Fibroblast of lung (primary cell): Measurements from ENCODE around the gene C5AR1. TPM values are rescaled to one million over a fixed set of nuclear protein-coding genes. Genes with fewer than 3 reads are reported as not detected.

Source experiments
- DNase-seq, 2 donors: peaks; one replicate each; pipeline versions ENCODE4 v3.0.0 to v3.0.0-alpha.2; 2010; ENCODE audit warnings: low read depth in 2 of 2
- H2AFZ ChIP-seq: 2 replicates; pipeline ENCODE4 v1.5.1; 2012; ENCODE audit warnings: low read length, control low read depth, inconsistent platforms
- H3K27ac ChIP-seq: 2 replicates; pipeline ENCODE4 v1.5.1; 2011; ENCODE audit warnings: low read length, control low read depth; ENCODE audit not compliant: insufficient read depth
- H3K27me3 ChIP-seq: 2 replicates; pipeline ENCODE4 v1.5.1; 2011; ENCODE audit warnings: mild to moderate bottlenecking, low read length; ENCODE audit not compliant: control insufficient read depth, insufficient read depth
- H3K36me3 ChIP-seq: 2 replicates; pipeline ENCODE4 v1.5.1; 2011; ENCODE audit warnings: low read length; ENCODE audit not compliant: control insufficient read depth, insufficient read depth
- H3K4me1 ChIP-seq: 2 replicates; pipeline ENCODE4 v1.5.1; 2011; ENCODE audit warnings: low read length; ENCODE audit not compliant: control insufficient read depth, insufficient read depth; ENCODE audit errors: extremely low read depth
- H3K4me2 ChIP-seq: 2 replicates; pipeline ENCODE4 v1.5.1; 2011; ENCODE audit warnings: low read length, control low read depth; ENCODE audit not compliant: insufficient read depth; ENCODE audit errors: extremely low read depth
- H3K4me3 ChIP-seq, 4 experiments: fragments of 200-600 bp in 1 of 4; sonication (generic) in 1 of 4; replicated peaks in 1 of 4; 2 replicates each; pipeline ENCODE4 v1.5.1; 2011 to 2016; ENCODE audit warnings: low read length in 4 of 4, low read depth in 3 of 4, mild to moderate bottlenecking in 3 of 4, control low read depth in 2 of 4, inconsistent platforms in 1 of 4, mixed read lengths in 1 of 4; ENCODE audit not compliant: insufficient read depth in 1 of 4; ENCODE audit errors: control extremely low read depth in 1 of 4
- H3K79me2 ChIP-seq: 2 replicates; pipeline ENCODE4 v1.5.1; 2012; ENCODE audit warnings: mild to moderate bottlenecking, low read length, inconsistent platforms; ENCODE audit not compliant: control insufficient read depth, insufficient read depth
- H3K9ac ChIP-seq: 2 replicates; pipeline ENCODE4 v1.5.1; 2011; ENCODE audit warnings: mild to moderate bottlenecking, low read length, control low read depth; ENCODE audit not compliant: insufficient read depth
- H3K9me3 ChIP-seq: 2 replicates; pipeline ENCODE4 v1.5.1; 2012; ENCODE audit warnings: low read depth, low read length; ENCODE audit not compliant: control insufficient read depth, insufficient read depth
- H4K20me1 ChIP-seq: 2 replicates; pipeline ENCODE4 v1.5.1; 2011; ENCODE audit warnings: low read length; ENCODE audit not compliant: control insufficient read depth, insufficient read depth; ENCODE audit errors: extremely low read depth
- CTCF ChIP-seq, 2 donors: IDR thresholded peaks in 1 of 2; conservative IDR thresholded peaks in 1 of 2; 1 replicate in 1 of 2; 2 replicates in 1 of 2; pipeline ENCODE4 v1.5.1; 2011 to 2012; ENCODE audit warnings: low read length in 2 of 2, control low read depth in 1 of 2, inconsistent platforms in 1 of 2, low read depth in 1 of 2, mild to moderate bottlenecking in 1 of 2
- EZH2 ChIP-seq: IDR thresholded peaks from 2 replicates; pipeline ENCODE4 v1.5.1; 2012; ENCODE audit warnings: low read length, control low read depth, mild to moderate bottlenecking; ENCODE audit errors: missing control alignments
- polyA plus RNA-seq, 2 donors: library from polyadenylated mRNA; depleted of rRNA in 1 of 2; stranded (reverse) in 1 of 2; unstranded in 1 of 2; fragments of >200 nt; gene quantifications; 2 replicates each; pipeline ENCODE4 v1.2.1, GENCODE V29; 2011 to 2012; ENCODE audit warnings: missing spikeins in 1 of 2
- total RNA-seq: library from RNA; depleted of rRNA; stranded (reverse); fragments of >200 nt; gene quantifications from 2 replicates; pipeline ENCODE4 v1.2.1, GENCODE V29; 2014

C5AR1 gene
- total and polyA plus RNA-seq, 2 donors (not counting 1 experiment from before 2014, with no cell fraction given): 0.33 to 0.81 TPM

- H3K27ac ChIP-seq: peak overlapping the region; percentile 57
Measured at GRCh38 chr19:47315125-47315821, 5.6 kb downstream of the C5AR1 start.

GRCh38 chr19:47316513-47316912 is 6.9 kb downstream of the C5AR1 start:
- no peaks in the 10 kb centered on the region for H3K9me3 ChIP-seq
- no peaks in the 10 kb centered on the region for H3K36me3 ChIP-seq
- no peak overlapping the region for H3K9ac ChIP-seq
- no peak overlapping the region for H2AFZ ChIP-seq
- H3K4me1 ChIP-seq: peaks cover 2% of the 10 kb centered on the region
- H4K20me1 ChIP-seq: no peaks in the 10 kb centered on the region
- no peak overlapping the region for H3K27ac ChIP-seq
- no peak overlapping the region for H3K4me2 ChIP-seq
- H3K27me3 ChIP-seq: no peaks in the 10 kb centered on the region
- H3K4me3 ChIP-seq: no peak overlapping the region
- H3K79me2 ChIP-seq: no peaks in the 10 kb centered on the region
- TF ChIP-seq CTCF (conservative IDR thresholded peaks at IDR 0.05 in 1 of 2, IDR thresholded peaks at IDR 0.05 in 1 of 2; ENCODE audit: low read depth in 1 of 2, low read length in 2 of 2) (no peak), EZH2 (no peak)
- DNase-seq: no peak

More at GRCh38 chr19:47315125-47315821, 5.6 kb downstream of the C5AR1 start:
- TF ChIP-seq EZH2: no peak
- TF ChIP-seq CTCF (conservative IDR thresholded peaks at IDR 0.05 in 1 of 2, IDR thresholded peaks at IDR 0.05 in 1 of 2; ENCODE audit: low read depth in 1 of 2, low read length in 2 of 2): no peak
- peak overlapping the region; percentile 54 for H3K4me2 ChIP-seq
- H3K9ac ChIP-seq: no peak overlapping the region
- H3K36me3 ChIP-seq: no peaks in the 10 kb centered on the region
- H3K4me3 ChIP-seq: no peak overlapping the region
- H3K79me2 ChIP-seq: no peaks in the 10 kb centered on the region
- H4K20me1 ChIP-seq: no peaks in the 10 kb centered on the region
- no peak overlapping the region for H2AFZ ChIP-seq
- peaks cover 2% of the 10 kb centered on the region for H3K4me1 ChIP-seq
- peak; percentile 86 to 99 for DNase-seq
- no peaks in the 10 kb centered on the region for H3K27me3 ChIP-seq
- H3K9me3 ChIP-seq: no peaks in the 10 kb centered on the region

GRCh38 chr19:47319923-47320871 is 10.5 kb downstream of the C5AR1 start:
- Histone ChIP-seq H3K4me1 (peaks cover 2% of the 10 kb centered on the region), H4K20me1 (no peaks in the 10 kb centered on the region), H3K9ac (no peak overlapping the region), H3K4me3 (no peak overlapping the region), H3K36me3 (no peaks in the 10 kb centered on the region), H3K27me3 (peaks cover 11% of the 10 kb centered on the region), H3K4me2 (no peak overlapping the region), H3K27ac (no peak overlapping the region), H3K9me3 (no peaks in the 10 kb centered on the region), H2AFZ (no peak overlapping the region), H3K79me2 (no peaks in the 10 kb centered on the region)
- TF ChIP-seq CTCF (conservative IDR thresholded peaks at IDR 0.05 in 1 of 2, IDR thresholded peaks at IDR 0.05 in 1 of 2; ENCODE audit: low read depth in 1 of 2, low read length in 2 of 2): no peak
- TF ChIP-seq EZH2: no peak
- DNase-seq: no peak
